Skeletal muscle satellite cell (primary cell): ENCODE data around the gene SLC38A4.

ENCODE experiments used
- H3K27me3 ChIP-seq: 2 replicates; pipeline ENCODE4 v1.7.0; 2013; ENCODE audit warnings: low read length; ENCODE audit not compliant: control insufficient read depth, insufficient read depth
- H3K36me3 ChIP-seq: 2 replicates; pipeline ENCODE4 v1.7.0; 2013; ENCODE audit warnings: mild to moderate bottlenecking, control low read depth, low read length; ENCODE audit not compliant: insufficient read depth
- H3K4me1 ChIP-seq: 2 replicates; pipeline ENCODE4 v1.7.0; 2013; ENCODE audit warnings: low read length; ENCODE audit not compliant: control insufficient read depth, insufficient read depth
- H3K4me2 ChIP-seq: 2 replicates; pipeline ENCODE4 v1.7.0; 2013; ENCODE audit warnings: mild to moderate bottlenecking, low read length
- H3K4me3 ChIP-seq: 2 replicates; pipeline ENCODE4 v1.7.0; 2013; ENCODE audit warnings: low read length
- H3K9ac ChIP-seq: 2 replicates; pipeline ENCODE4 v1.7.0; 2013; ENCODE audit warnings: mild to moderate bottlenecking, low read depth, low read length, moderate library complexity
- H3K9me3 ChIP-seq: replicated peaks from 2 replicates; pipeline ENCODE4 v1.7.0; 2013; ENCODE audit warnings: mild to moderate bottlenecking, control low read depth, low read length

Gene SLC38A4

DNA sequence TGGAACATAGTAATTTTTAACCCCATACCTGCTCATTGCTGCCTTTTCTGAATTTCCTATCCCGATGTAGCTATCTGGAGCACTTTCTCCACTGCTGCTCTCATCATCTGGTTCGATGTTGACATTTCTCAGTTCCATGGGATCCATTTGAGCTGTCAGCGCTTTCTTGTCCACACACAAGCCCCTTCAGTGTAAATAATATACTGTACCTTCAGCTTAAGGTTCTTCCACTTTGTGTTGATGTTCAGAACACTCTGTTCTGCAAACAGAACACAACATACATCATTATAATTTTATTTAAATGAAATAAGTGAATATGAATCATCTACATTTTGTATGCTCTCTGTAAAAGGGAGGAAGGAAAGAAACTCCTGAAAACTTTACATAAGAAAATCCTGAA lies 32.9 kb downstream of the SLC38A4 start:
- Histone ChIP-seq H3K4me2 (no peak overlapping the region), H3K4me1 (peaks cover 18% of the 10 kb centered on the region), H3K36me3 (peaks cover 19% of the 10 kb centered on the region), H3K9ac (no peak overlapping the region), H3K9me3 (no peaks in the 10 kb centered on the region), H3K27me3 (no peaks in the 10 kb centered on the region), H3K4me3 (no peak overlapping the region)

- Histone ChIP-seq H3K4me1 (peaks cover 45% of the 10 kb centered on the region), H3K4me2 (no peak overlapping the region), H3K27me3 (no peaks in the 10 kb centered on the region), H3K9me3 (no peaks in the 10 kb centered on the region), H3K4me3 (no peak overlapping the region), H3K36me3 (peaks cover 19% of the 10 kb centered on the region), H3K9ac (no peak overlapping the region)
Measured at GRCh38 chr12:46790066-46790465, 35.7 kb downstream of the SLC38A4 start.

DNA sequence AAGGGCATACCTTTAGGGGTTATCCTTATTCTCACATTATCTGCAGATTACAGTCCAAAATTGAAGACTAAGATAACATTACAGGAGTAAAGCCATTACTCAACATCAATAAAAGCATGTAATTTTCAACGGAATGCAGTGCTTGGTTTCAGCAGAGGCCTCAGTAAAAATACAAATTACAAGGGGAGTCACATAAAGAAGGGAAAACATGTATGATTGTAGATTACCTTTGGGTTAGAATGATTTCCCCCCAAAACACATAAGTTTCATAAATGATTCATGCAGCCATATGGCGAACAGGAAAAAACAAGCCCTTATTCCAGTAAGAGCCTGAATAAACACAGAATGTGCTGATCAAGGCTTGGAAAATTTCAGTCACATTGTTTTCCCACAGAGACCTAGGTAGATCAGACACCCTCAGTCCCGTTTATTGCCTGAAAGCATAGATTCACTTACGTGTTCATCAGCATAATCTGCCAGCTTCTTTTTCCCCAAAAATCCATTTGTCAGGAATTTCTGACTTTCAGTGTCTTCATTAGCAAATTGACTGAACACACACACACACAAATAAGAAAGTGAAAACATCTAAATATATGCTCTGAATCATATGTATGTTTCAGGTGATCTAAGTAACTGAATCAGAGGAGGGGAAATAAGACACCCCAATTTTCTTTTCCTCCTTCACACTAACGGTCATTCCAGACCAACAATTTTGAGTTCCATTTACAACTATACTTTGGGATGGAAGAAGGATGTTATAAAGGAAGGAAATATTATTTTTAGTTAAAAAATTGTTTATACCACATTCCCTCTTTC lies 37.5 kb downstream of the SLC38A4 start:
- Histone ChIP-seq H3K4me3 (no peak overlapping the region), H3K9me3 (no peaks in the 10 kb centered on the region), H3K9ac (peak overlapping the region; percentile 72), H3K4me2 (no peak overlapping the region), H3K27me3 (no peaks in the 10 kb centered on the region), H3K36me3 (peaks cover 19% of the 10 kb centered on the region), H3K4me1 (peaks cover 56% of the 10 kb centered on the region)

DNA sequence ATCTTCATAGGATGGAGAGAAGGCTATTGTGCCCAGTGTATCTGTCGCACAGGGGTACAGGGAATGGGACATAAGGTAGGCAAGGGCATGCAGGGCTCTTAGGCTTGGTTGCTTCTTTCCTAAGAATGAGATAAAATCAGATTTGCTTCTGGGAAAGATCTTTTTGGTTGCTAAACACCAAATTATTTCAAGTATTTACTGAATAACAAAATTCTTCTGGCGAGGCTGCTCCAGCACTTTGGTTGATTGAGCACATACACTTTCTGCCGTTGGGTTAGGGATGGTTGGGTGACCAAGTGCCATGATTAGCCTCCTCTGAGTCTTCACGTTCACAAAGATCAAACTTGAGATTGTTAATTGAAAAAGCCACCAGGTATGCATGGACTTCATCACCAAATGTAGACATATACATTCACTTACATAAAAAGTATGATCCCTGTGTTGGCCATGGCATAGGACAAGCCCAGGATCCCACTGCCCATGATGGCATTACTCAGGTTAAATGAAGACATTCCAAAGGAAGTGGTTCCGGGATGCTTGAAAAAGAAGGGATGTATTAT lies 38.2 kb downstream of the SLC38A4 start:
- Histone ChIP-seq H3K4me1 (peaks cover 57% of the 10 kb centered on the region), H3K27me3 (no peaks in the 10 kb centered on the region), H3K4me3 (peak overlapping the region; percentile 1), H3K9me3 (no peaks in the 10 kb centered on the region), H3K4me2 (peak overlapping the region; percentile 42), H3K9ac (peak overlapping the region; percentile 72), H3K36me3 (peaks cover 15% of the 10 kb centered on the region)

- no peak overlapping the region for H3K4me3 ChIP-seq
- H3K27me3 ChIP-seq = no peaks in the 10 kb centered on the region
- H3K4me1 ChIP-seq = peaks cover 57% of the 10 kb centered on the region
- H3K4me2 ChIP-seq = peak overlapping the region; percentile 42
- H3K9me3 ChIP-seq = no peaks in the 10 kb centered on the region
- H3K9ac ChIP-seq = peak overlapping the region; percentile 77
- peaks cover 7% of the 10 kb centered on the region for H3K36me3 ChIP-seq
Measured at GRCh38 chr12:46786774-46787173, 39.0 kb downstream of the SLC38A4 start.

GRCh38 chr12:46785382-46785781 lies 40.4 kb downstream of the SLC38A4 start:
- H3K4me1 ChIP-seq = peaks cover 57% of the 10 kb centered on the region

DNA sequence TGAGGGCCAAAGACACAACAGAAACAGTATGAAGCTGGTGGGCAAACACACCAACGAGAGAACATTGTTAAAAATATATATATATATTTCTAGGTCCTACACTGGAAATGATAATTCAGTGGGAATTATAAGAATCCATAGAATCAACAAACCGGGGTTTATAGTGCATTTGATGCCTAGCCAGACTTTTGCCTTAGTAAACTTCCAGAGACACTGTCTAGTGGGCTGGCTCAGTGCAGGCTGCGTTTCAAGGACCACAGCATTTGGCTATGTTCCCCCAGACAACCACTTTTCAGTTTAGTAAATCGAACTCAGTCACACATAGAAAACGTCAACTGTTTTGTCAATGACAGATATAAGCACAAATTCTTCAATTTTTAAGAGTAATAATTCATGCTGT lies 41.9 kb downstream of the SLC38A4 start:
- Histone ChIP-seq H3K4me1 (peaks cover 54% of the 10 kb centered on the region), H3K4me2 (no peak overlapping the region), H3K9me3 (no peaks in the 10 kb centered on the region), H3K36me3 (peaks cover 5% of the 10 kb centered on the region), H3K9ac (peak overlapping the region; percentile 77), H3K27me3 (no peaks in the 10 kb centered on the region), H3K4me3 (no peak overlapping the region)

More at GRCh38 chr12:46785382-46785781, 40.4 kb downstream of the SLC38A4 start:
- Histone ChIP-seq H3K9me3 (no peaks in the 10 kb centered on the region), H3K4me3 (no peak overlapping the region), H3K27me3 (no peaks in the 10 kb centered on the region), H3K36me3 (no peaks in the 10 kb centered on the region), H3K9ac (peak overlapping the region; percentile 77), H3K4me2 (peak overlapping the region; percentile 30)

GRCh38 chr12:46779879-46780278 lies 45.9 kb downstream of the SLC38A4 start:
- Histone ChIP-seq H3K36me3 (peaks cover 13% of the 10 kb centered on the region), H3K4me3 (no peak overlapping the region), H3K9ac (no peak overlapping the region), H3K4me2 (no peak overlapping the region), H3K4me1 (peaks cover 21% of the 10 kb centered on the region), H3K27me3 (no peaks in the 10 kb centered on the region), H3K9me3 (no peaks in the 10 kb centered on the region)

GRCh38 chr12:46779063-46779462 lies 46.7 kb downstream of the SLC38A4 start:
- H3K4me2 ChIP-seq = no peak overlapping the region
- H3K36me3 ChIP-seq = peaks cover 13% of the 10 kb centered on the region
- H3K9ac ChIP-seq = no peak overlapping the region
- no peaks in the 10 kb centered on the region for H3K9me3 ChIP-seq
- H3K4me3 ChIP-seq = no peak overlapping the region
- no peaks in the 10 kb centered on the region for H3K27me3 ChIP-seq
- peaks cover 22% of the 10 kb centered on the region for H3K4me1 ChIP-seq

DNA sequence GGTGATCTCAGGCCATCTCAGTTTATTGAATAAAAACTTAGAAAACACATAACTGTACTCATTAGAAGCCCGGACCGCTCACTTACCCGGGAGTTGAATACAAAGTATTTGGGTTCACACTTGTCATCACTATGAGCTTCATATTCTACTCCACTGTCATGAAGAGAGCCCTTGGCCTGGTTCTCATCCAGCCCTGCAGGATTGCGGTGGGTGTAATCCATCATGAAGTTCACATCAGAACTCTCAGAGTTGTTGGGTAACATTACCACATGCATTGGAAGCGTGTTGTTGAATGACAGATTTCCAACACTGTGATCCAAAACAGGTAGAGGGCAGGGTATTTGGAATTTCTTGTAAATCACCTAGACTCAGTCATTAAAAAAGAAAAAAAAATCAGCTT lies 47.4 kb downstream of the SLC38A4 start:
- no peaks in the 10 kb centered on the region for H3K27me3 ChIP-seq
- H3K4me3 ChIP-seq = no peak overlapping the region
- peaks cover 13% of the 10 kb centered on the region for H3K36me3 ChIP-seq
- H3K4me2 ChIP-seq = no peak overlapping the region
- H3K9me3 ChIP-seq = no peaks in the 10 kb centered on the region
- peaks cover 22% of the 10 kb centered on the region for H3K4me1 ChIP-seq
- no peak overlapping the region for H3K9ac ChIP-seq

GRCh38 chr12:46777587-46777986 lies 48.2 kb downstream of the SLC38A4 start:
- Histone ChIP-seq H3K4me3 (no peak overlapping the region), H3K4me2 (no peak overlapping the region), H3K9me3 (no peaks in the 10 kb centered on the region), H3K9ac (no peak overlapping the region), H3K4me1 (peaks cover 28% of the 10 kb centered on the region), H3K27me3 (no peaks in the 10 kb centered on the region), H3K36me3 (peaks cover 13% of the 10 kb centered on the region)

GRCh38 chr12:46775796-46776195 lies 50.0 kb downstream of the SLC38A4 start:
- Histone ChIP-seq H3K4me1 (peaks cover 46% of the 10 kb centered on the region), H3K9me3 (no peaks in the 10 kb centered on the region), H3K4me3 (no peak overlapping the region), H3K36me3 (peaks cover 13% of the 10 kb centered on the region), H3K4me2 (no peak overlapping the region), H3K9ac (no peak overlapping the region), H3K27me3 (no peaks in the 10 kb centered on the region)
